Activated naive CD8-positive, alpha-beta T cell treated with anti-CD3 and anti-CD28 coated beads, Interleukin-2, amount 10 ng/mL, durations not matched to agents 7 days and 5 days (primary cell): ENCODE data around the gene SERTAD2. TPM values are rescaled to one million over a fixed set of nuclear protein-coding genes. Genes with fewer than 3 reads are reported as not detected.

Experiments
- ATAC-seq: fragments of 150-1000 bp; cut with Tn5 transposase; one replicate; pipeline ENCODE4 v1.10.0; 2021; ENCODE audit warnings: low read depth, moderate library complexity
- POLR2A ChIA-PET: fragments of 350-600 bp; sonication (Branson Sonifier 250); formaldehyde crosslinking; loops from one replicate; lab custom pipeline; 2021; ENCODE audit warnings: antibody characterized with exemption; lab: Charles Lee
- DNase-seq: peaks from one replicate; pipeline ENCODE4 v3.0.0; 2021
- H3K27ac Mint-ChIP-seq: one replicate; pipeline ENCODE4 v1.8.0; 2022; ENCODE audit warnings: mild to moderate bottlenecking, mixed read lengths
- H3K27me3 Mint-ChIP-seq: one replicate; pipeline ENCODE4 v1.8.0; 2022; ENCODE audit warnings: mild to moderate bottlenecking, moderate library complexity, mixed read lengths
- H3K36me3 Mint-ChIP-seq: one replicate; pipeline ENCODE4 v1.8.0; 2021; ENCODE audit warnings: mild to moderate bottlenecking, mixed read lengths
- H3K4me1 Mint-ChIP-seq: one replicate; pipeline ENCODE4 v1.8.0; 2021; ENCODE audit warnings: mixed read lengths
- H3K4me3 Mint-ChIP-seq: one replicate; pipeline ENCODE4 v1.8.0; 2022; ENCODE audit warnings: mild to moderate bottlenecking, moderate library complexity, mixed read lengths
- H3K9me3 Mint-ChIP-seq: one replicate; pipeline ENCODE4 v1.8.0; 2021; ENCODE audit warnings: mixed read lengths
- total RNA-seq, 2 experiments: library from RNA; stranded (reverse); gene quantifications; one replicate each; pipeline ENCODE4 v1.2.3, GENCODE V29; 2021

The SERTAD2 gene
- total RNA-seq, 2 experiments from 2014 or later: 27.0 to 27.7 TPM

DNA sequence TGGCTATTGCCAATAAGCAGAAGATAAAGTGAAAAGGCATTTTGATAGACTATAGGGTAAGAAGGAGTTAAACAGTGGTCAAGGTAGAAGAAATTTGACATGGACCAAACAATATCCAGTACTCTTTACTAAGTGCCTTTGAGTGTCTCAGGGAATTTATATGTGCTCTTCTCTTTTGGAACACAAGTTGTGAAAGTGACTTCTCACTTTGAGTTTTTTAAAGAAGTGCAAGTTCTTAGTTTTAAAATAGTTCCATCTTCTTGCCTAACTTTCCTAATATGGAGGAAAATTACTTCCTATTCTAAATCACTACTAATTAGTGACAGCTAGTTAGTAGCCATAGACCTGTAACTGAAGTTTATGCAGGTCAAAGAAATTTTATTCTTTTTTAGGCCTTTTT is 66.2 kb downstream of the SERTAD2 start:
- Mint-ChIP-seq H3K27me3 (no peaks in the 10 kb centered on the region), H3K36me3 (peaks cover 11% of the 10 kb centered on the region), H3K4me3 (no peak overlapping the region), H3K4me1 (peaks cover 3% of the 10 kb centered on the region), H3K9me3 (no peaks in the 10 kb centered on the region), H3K27ac (no peak overlapping the region)
- no peak for DNase-seq
- ATAC-seq: no peak
- POLR2A ChIA-PET: no interaction called here

- Mint-ChIP-seq H3K27me3 (no peaks in the 10 kb centered on the region), H3K9me3 (no peaks in the 10 kb centered on the region), H3K36me3 (peaks cover 9% of the 10 kb centered on the region), H3K4me1 (peaks cover 3% of the 10 kb centered on the region), H3K27ac (no peak overlapping the region), H3K4me3 (no peak overlapping the region)
- DNase-seq: no peak
- ATAC-seq: no peak
- POLR2A ChIA-PET: no interaction called here
Measured at GRCh38 chr2:64586883-64587481, 66.7 kb downstream of the SERTAD2 start.

DNA sequence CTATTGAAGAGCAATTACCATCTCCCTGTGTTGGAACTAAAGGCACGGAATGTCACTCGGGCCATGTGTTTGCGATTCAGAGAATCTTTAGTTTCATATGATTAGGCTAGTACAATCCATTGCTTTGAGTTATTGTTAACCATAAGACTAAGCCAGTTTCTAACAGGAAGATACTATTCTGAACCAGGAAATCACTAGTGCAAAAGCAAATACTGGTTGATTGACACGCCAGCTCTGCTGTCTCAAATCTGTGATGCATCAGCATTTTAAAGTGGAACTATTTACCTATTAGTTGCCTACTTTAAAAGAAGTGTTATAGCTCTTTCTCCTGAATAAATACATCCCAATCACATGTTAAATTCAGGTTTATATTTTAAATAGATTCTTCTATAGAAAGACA is 67.7 kb downstream of the SERTAD2 start:
- Mint-ChIP-seq H3K4me1 (peaks cover 3% of the 10 kb centered on the region), H3K27ac (no peak overlapping the region), H3K36me3 (peaks cover 6% of the 10 kb centered on the region), H3K9me3 (no peaks in the 10 kb centered on the region), H3K27me3 (no peaks in the 10 kb centered on the region), H3K4me3 (no peak overlapping the region)
- ATAC-seq: no peak
- POLR2A ChIA-PET: no interaction called here
- no peak for DNase-seq

DNA sequence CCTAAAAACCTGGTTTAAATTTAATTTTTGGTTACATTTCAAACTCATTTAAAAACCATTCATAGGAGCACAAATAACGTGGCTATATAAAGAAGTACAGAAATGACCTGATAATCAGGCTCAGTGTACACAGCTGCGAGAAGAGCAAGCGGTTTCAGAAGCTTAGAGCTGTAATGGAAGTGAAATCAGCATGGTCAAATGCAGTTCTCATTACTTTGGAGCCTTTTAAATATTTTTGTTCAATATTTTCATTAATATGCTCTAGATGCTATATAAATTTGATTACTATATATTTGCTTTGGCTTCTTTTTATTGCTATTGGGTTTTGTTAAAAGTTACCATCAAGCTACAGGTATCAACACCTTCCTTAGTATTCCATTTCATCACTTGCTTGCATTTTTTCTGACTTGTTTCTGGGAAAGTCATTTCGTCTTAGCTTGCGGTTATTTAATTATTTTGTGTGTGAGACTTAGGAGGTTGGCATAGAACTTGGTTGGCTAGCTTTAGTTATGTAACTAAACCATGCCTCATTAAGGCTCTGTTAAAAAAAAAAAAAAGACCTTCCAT is 70.9 kb downstream of the SERTAD2 start:
- Mint-ChIP-seq H3K4me1 (peaks cover 1% of the 10 kb centered on the region), H3K27me3 (no peaks in the 10 kb centered on the region), H3K9me3 (no peaks in the 10 kb centered on the region), H3K36me3 (peaks cover 3% of the 10 kb centered on the region), H3K4me3 (no peak overlapping the region), H3K27ac (no peak overlapping the region)
- ATAC-seq (no peak), DNase-seq (no peak)
- POLR2A ChIA-PET: no interaction called here

DNA sequence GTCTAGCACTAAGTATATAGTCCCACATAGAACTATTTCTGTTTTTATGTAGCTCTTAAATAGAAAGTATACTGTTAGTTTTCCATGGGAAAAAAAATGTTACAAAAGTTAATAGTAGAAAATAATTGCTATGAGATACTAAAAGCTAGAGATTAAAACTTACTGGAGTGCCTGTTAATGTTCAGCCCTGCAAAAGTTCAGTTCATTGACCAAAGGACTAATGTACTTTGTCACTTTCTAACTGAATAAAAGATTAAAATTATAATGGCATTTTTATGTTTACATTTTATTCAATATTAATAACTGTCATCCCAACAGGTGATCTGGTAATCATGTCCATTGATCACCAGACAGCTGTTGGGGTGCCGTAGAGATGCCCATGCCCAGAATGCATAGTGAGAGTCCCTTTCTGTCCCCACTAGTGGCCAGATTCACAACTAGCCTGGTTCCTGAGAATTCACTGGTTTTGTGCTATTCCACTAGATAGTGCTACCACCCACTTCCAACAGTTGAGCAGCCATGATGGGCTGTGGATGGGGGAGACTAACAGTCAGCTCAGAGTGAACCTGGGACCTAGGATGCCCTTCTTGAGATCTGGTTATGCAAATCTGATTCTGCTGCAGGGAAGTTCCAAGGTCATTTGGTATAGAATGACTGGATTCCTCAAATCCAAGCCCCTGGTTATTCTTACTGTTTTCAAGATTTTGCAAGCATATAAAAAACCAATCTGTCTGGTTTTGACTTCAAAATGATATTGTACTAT is 71.8 kb downstream of the SERTAD2 start:
- H3K4me3 Mint-ChIP-seq: no peak overlapping the region

More for the DNA sequence above, 71.8 kb downstream of the SERTAD2 start:
- Mint-ChIP-seq H3K27me3 (no peaks in the 10 kb centered on the region), H3K9me3 (no peaks in the 10 kb centered on the region), H3K4me1 (peaks cover under 1% of the 10 kb centered on the region), H3K27ac (no peak overlapping the region), H3K36me3 (peaks cover 4% of the 10 kb centered on the region)
- no peak for DNase-seq
- POLR2A ChIA-PET: no interaction called here
- ATAC-seq: no peak

Other genes with a start within 250 kb of the SERTAD2 start
- under 1 TPM; 0.19 to 0.43 TPM for gene LGALSL, start 199.8 kb downstream of the SERTAD2 start, total RNA-seq
- gene AFTPH, start 129.6 kb downstream of the SERTAD2 start, total RNA-seq: 10 to 100 TPM; 34.3 to 38.9 TPM